Sigmoid colon (tissue), 4 donors: ENCODE results near the gene TMEM164.

Experiments used
- CTCF ChIP-seq, 4 experiments: fragments of 450-650 bp in 3 of 4; fragments of 200-600 bp in 1 of 4; IDR thresholded peaks; one replicate each; pipeline ENCODE4 v1.5.1; 2016 to 2019; ENCODE audit warnings: antibody characterized with exemption in 4 of 4, mild to moderate bottlenecking in 3 of 4, moderate library complexity in 2 of 4
- EP300 ChIP-seq, 4 donors: sonication (generic); formaldehyde crosslinking; IDR thresholded peaks; one replicate each; pipeline ENCODE4 v1.6.1; 2017; ENCODE audit warnings: antibody characterized with exemption in 4 of 4
- POLR2A ChIP-seq, 2 donors: fragments of 450-650 bp; IDR thresholded peaks; one replicate each; pipeline ENCODE4 v1.6.1; 2016; ENCODE audit warnings: antibody characterized with exemption in 2 of 2, mild to moderate bottlenecking in 2 of 2, moderate library complexity in 2 of 2
- POLR2AphosphoS5 ChIP-seq, 4 donors: sonication (generic); formaldehyde crosslinking; IDR thresholded peaks; one replicate each; pipeline ENCODE4 v1.6.1; 2017; ENCODE audit warnings: antibody characterized with exemption in 4 of 4

GRCh38 chrX:110159865-110160264, 157.0 kb downstream of the TMEM164 start:
- TF ChIP-seq POLR2A (IDR thresholded peaks at IDR 0.05) (no peak), POLR2AphosphoS5 (IDR thresholded peaks at IDR 0.05) (no peak), CTCF (IDR thresholded peaks at IDR 0.05) (no peak), EP300 (IDR thresholded peaks at IDR 0.05) (no peak)
